Activated naive CD4-positive, alpha-beta T cell treated with anti-CD3 and anti-CD28 coated beads, Interleukin-2, amount 10 ng/mL, durations not matched to agents 7 days and 5 days (primary cell): ENCODE measurements around the gene AHI1.

Source experiments
- CTCF ChIA-PET: fragments of 350-600 bp; sonication (Branson Sonifier 250); formaldehyde crosslinking; loops from one replicate; lab custom pipeline; 2021; ENCODE audit warnings: antibody characterized with exemption; lab: Charles Lee
- DNase-seq: peaks from one replicate; pipeline ENCODE4 v3.0.0-alpha.2; 2020
- H3K27ac Mint-ChIP-seq: one replicate; pipeline ENCODE4 v1.8.0; 2021; ENCODE audit warnings: mild to moderate bottlenecking, moderate library complexity, mixed read lengths
- H3K27me3 Mint-ChIP-seq: one replicate; pipeline ENCODE4 v1.8.0; 2021; ENCODE audit warnings: mild to moderate bottlenecking, mixed read lengths
- H3K36me3 Mint-ChIP-seq: one replicate; pipeline ENCODE4 v1.8.0; 2021; ENCODE audit warnings: mixed read lengths
- H3K4me1 Mint-ChIP-seq: one replicate; pipeline ENCODE4 v1.8.0; 2021; ENCODE audit warnings: mixed read lengths
- H3K4me3 Mint-ChIP-seq: one replicate; pipeline ENCODE4 v1.8.0; 2021; ENCODE audit warnings: mild to moderate bottlenecking, moderate library complexity, mixed read lengths
- H3K9me3 Mint-ChIP-seq: one replicate; pipeline ENCODE4 v1.8.0; 2021; ENCODE audit warnings: mixed read lengths

Gene AHI1

DNA sequence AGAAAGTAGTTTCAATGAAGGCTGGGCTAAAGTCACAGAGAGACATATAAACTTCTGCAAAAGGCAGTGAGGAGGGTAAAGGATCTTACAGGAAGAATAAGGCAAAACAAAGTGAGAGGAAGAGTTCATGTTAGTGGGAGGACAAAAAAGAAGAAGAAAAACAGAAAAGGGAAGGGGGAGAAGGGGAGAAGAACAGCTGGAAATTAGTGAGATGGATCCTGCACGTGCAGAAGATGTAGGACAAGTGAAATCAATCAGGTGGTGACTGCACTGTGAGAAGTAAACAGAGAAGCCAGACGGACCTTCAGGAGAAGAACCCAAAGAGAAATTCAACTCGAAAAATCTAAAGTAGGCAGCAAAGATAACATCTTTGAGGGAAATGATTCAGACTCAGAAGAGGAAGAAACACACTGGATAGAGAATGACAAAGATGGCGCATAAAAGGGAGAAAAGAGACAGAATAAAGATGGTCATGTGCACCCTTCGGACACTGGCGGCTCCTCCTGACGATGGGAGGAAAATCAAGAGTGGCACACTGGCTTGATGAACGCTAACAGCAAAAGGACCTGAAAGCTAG, 210.5 kb downstream of the AHI1 start:
- Mint-ChIP-seq H3K9me3 (no peaks in the 10 kb centered on the region), H3K4me3 (no peak overlapping the region), H3K4me1 (peaks cover 5% of the 10 kb centered on the region), H3K27ac (no peak overlapping the region), H3K27me3 (no peaks in the 10 kb centered on the region), H3K36me3 (peaks cover 4% of the 10 kb centered on the region)
- DNase-seq = no peak
- CTCF ChIA-PET = interaction anchor here (1.0 kb wide), 1 partner anchor 403 kb away, joined by 4 read pairs; no protein-coding TSS in a partner anchor

GRCh38 chr6:135285165-135285564, 212.4 kb downstream of the AHI1 start:
- H3K36me3 Mint-ChIP-seq = peaks cover 4% of the 10 kb centered on the region
- DNase-seq = no peak
- no peak overlapping the region for H3K4me3 Mint-ChIP-seq
- H3K9me3 Mint-ChIP-seq = no peaks in the 10 kb centered on the region
- H3K27ac Mint-ChIP-seq = no peak overlapping the region
- peaks cover 5% of the 10 kb centered on the region for H3K4me1 Mint-ChIP-seq
- no peaks in the 10 kb centered on the region for H3K27me3 Mint-ChIP-seq
- CTCF ChIA-PET = no interaction called here

DNA sequence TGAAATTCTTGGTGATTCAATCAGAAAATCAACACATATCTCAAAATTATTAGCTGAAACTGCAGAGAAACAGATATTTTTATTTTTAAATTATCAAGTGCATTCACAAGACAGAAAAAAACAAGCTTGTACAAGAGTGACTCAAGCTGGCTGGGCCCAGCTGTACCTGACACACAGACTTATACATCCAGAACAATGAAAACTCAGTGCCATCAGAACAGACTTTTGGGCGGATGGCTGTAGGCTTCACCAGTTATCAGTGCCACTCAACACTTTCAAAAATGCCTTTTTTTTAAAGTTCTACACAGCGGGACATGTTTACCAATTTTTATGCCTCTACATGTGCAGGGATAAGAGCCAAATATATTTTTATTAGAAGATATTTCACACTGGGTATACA, 213.6 kb downstream of the AHI1 start:
- no peak overlapping the region for H3K4me3 Mint-ChIP-seq
- no peak for DNase-seq
- H3K27me3 Mint-ChIP-seq = peaks cover 5% of the 10 kb centered on the region
- H3K4me1 Mint-ChIP-seq = peaks cover 5% of the 10 kb centered on the region
- H3K27ac Mint-ChIP-seq = no peak overlapping the region
- no peaks in the 10 kb centered on the region for H3K9me3 Mint-ChIP-seq
- CTCF ChIA-PET = interaction anchor here (0.7 kb wide), 1 partner anchor 16 kb away, joined by 3 read pairs; no protein-coding TSS in a partner anchor
- peaks cover 4% of the 10 kb centered on the region for H3K36me3 Mint-ChIP-seq

DNA sequence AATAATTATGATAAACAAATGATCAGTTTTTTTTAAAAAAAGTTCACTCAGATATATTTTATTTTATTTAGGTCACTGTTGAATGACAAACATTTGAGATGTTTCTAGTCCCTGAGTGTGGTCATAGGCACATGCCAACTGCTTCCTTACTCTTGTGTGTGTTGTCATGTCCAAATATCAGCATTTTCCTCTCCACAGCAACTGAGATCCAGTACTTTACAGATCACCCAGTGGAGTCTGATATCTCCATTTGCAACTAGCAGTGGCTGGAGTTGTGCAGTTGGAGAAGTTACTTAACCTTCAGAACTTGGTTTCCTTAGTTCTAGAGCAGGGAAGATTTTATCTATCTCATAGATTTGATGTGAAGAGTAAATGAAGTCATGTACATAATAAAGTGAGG, 215.1 kb downstream of the AHI1 start:
- Mint-ChIP-seq H3K27ac (no peak overlapping the region), H3K36me3 (peaks cover 4% of the 10 kb centered on the region), H3K4me3 (no peak overlapping the region), H3K27me3 (peaks cover 5% of the 10 kb centered on the region), H3K9me3 (no peaks in the 10 kb centered on the region), H3K4me1 (peaks cover 5% of the 10 kb centered on the region)
- DNase-seq = no peak
- CTCF ChIA-PET = no interaction called here

DNA sequence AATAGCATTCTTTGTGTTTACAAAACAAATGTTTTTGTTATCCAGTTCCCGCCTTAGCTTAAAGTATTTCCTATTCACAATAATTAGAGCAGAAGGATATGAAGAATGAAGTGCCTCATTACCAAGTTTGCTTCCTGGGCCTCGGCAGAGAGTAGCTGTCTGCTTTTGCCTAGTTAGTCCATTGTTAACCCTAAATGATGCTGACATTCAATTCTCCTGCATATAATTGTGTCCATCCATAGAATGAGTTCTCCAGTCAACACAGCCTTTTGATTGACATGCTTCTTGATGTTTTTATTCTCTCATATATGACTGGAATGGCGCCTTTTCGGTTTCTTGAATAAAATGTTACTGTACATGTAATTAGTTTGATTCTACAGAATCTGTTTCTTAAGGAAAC, 215.6 kb downstream of the AHI1 start:
- Mint-ChIP-seq H3K36me3 (peaks cover 4% of the 10 kb centered on the region), H3K4me3 (no peak overlapping the region), H3K27ac (no peak overlapping the region), H3K9me3 (no peaks in the 10 kb centered on the region), H3K27me3 (peaks cover 5% of the 10 kb centered on the region), H3K4me1 (peaks cover 1% of the 10 kb centered on the region)
- CTCF ChIA-PET = interaction anchor here (0.6 kb wide), 1 partner anchor 283 kb away, joined by 3 read pairs; no protein-coding TSS in a partner anchor
- no peak for DNase-seq

DNA sequence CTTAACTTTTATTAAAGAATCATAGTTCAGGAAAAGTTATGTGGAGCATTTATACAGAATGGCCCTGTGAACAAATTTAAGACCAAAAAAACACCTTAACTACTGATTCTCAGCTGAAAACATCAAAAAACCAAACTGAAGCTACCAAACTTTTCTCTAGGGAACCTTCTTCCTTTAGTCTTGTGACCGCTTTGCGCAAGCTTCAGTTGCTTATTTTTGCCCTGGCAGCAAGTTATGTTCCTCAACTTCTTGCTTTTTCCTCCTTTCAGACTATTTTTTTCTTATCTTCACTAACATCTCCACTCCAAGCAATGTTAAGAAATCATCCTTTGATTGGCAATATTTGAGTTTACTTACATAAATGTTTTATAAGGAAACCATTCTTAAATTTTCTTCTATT, 216.3 kb downstream of the AHI1 start:
- no peaks in the 10 kb centered on the region for H3K9me3 Mint-ChIP-seq
- no peak for DNase-seq
- H3K27ac Mint-ChIP-seq = no peak overlapping the region
- CTCF ChIA-PET = no interaction called here
- peaks cover 5% of the 10 kb centered on the region for H3K27me3 Mint-ChIP-seq
- H3K4me1 Mint-ChIP-seq = no peaks in the 10 kb centered on the region
- H3K36me3 Mint-ChIP-seq = peaks cover 2% of the 10 kb centered on the region
- H3K4me3 Mint-ChIP-seq = no peak overlapping the region

GRCh38 chr6:135280375-135281136, 217.0 kb downstream of the AHI1 start:
- CTCF ChIA-PET = no interaction called here
- Mint-ChIP-seq H3K27ac (no peak overlapping the region), H3K4me3 (no peak overlapping the region), H3K27me3 (peaks cover 5% of the 10 kb centered on the region), H3K9me3 (no peaks in the 10 kb centered on the region), H3K36me3 (peaks cover 2% of the 10 kb centered on the region), H3K4me1 (no peaks in the 10 kb centered on the region)
- DNase-seq = no peak

- Mint-ChIP-seq H3K9me3 (no peaks in the 10 kb centered on the region), H3K27me3 (peaks cover 9% of the 10 kb centered on the region), H3K36me3 (no peaks in the 10 kb centered on the region), H3K4me1 (no peaks in the 10 kb centered on the region), H3K27ac (no peak overlapping the region), H3K4me3 (no peak overlapping the region)
- CTCF ChIA-PET = no interaction called here
- DNase-seq = no peak
These were observed 220.1 kb downstream of the AHI1 start for GRCh38 chr6:135277422-135277821.

DNA sequence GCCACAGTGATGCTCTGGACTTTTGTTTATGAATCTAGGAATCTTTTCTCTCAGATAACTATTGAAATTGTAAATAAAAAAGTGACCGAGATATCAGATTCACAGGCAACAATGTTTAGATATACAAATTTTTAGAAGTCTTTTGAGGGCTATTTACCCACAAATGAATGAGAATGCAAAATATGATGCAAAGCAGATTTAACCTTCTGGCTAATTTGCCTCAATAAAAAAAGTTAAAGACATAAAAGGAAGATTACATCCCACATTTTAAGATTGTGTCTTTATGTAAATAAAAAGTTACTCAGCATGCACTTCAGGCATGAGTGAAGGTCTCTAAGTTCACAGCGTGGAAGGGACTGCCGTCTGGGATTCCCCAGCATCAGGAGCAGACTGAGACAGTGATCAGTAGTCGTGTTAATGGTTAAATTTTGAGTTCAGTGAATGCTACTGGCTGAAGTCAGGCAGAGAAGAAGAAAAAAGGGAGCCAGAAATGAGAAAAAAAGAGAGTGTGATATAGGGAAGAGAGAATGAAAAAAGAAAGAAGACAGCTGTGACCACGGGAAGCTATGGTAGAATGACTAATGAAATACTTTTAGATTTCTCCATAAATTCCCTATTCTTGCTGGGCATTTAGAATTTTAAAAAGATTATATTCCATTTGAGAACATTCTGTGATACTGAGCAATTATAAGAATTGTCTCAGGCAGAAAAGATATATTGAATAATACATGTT, 222.8 kb downstream of the AHI1 start:
- peaks cover 8% of the 10 kb centered on the region for H3K27me3 Mint-ChIP-seq
- no peak overlapping the region for H3K27ac Mint-ChIP-seq
- CTCF ChIA-PET = no interaction called here
- H3K9me3 Mint-ChIP-seq = no peaks in the 10 kb centered on the region
- H3K4me1 Mint-ChIP-seq = no peaks in the 10 kb centered on the region
- DNase-seq = no peak
- no peak overlapping the region for H3K4me3 Mint-ChIP-seq
- H3K36me3 Mint-ChIP-seq = no peaks in the 10 kb centered on the region

DNA sequence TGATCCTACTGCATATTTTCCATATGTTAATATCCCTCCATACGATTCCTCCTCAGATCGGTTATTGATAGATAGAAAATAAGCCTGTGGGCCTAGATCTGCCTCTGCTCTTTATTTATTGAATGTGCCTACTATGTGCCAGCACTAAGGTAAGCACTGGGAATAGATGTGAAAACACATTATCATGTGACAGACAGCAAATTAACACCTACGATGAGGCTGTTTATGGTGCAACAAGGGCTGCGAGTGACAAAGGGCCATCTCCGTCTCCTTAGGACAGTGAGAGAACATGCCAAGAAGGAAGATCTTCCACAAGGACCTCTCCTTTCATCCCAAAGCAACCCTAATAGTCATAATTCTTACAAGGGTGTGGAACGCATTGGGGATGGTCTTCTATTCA, 225.9 kb downstream of the AHI1 start:
- no peak overlapping the region for H3K4me3 Mint-ChIP-seq
- no peaks in the 10 kb centered on the region for H3K4me1 Mint-ChIP-seq
- no peak overlapping the region for H3K27ac Mint-ChIP-seq
- no peaks in the 10 kb centered on the region for H3K9me3 Mint-ChIP-seq
- H3K27me3 Mint-ChIP-seq = peaks cover 4% of the 10 kb centered on the region
- CTCF ChIA-PET = no interaction called here
- DNase-seq = no peak
- H3K36me3 Mint-ChIP-seq = no peaks in the 10 kb centered on the region

- H3K4me1 Mint-ChIP-seq = no peaks in the 10 kb centered on the region
- H3K27me3 Mint-ChIP-seq = peaks cover 4% of the 10 kb centered on the region
- no peak overlapping the region for H3K4me3 Mint-ChIP-seq
- no peaks in the 10 kb centered on the region for H3K36me3 Mint-ChIP-seq
- no peak overlapping the region for H3K27ac Mint-ChIP-seq
- DNase-seq = no peak
- CTCF ChIA-PET = no interaction called here
- no peaks in the 10 kb centered on the region for H3K9me3 Mint-ChIP-seq
These were observed 226.6 kb downstream of the AHI1 start for GRCh38 chr6:135270676-135271536.

DNA sequence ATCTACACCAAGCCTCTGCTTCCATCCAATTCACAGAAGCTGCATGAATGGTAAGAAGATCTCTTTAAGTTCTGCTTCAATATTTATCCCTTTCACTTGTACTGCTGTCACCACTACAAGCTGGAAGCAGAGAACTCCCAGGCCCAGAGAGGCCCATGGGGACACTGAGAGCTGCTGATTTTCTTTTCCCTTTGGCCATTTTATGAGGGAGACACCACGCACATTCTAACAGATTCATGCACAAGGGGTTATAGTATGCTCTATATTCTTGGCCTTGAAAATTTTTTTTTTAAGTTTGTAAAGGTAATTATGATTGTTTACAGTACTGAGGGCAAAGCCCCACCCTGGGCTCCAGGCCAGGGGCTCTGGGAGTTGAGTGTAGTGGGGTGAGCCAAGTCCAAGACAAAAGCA, 228.1 kb downstream of the AHI1 start:
- CTCF ChIA-PET = no interaction called here
- DNase-seq = no peak
- no peak overlapping the region for H3K4me3 Mint-ChIP-seq

GRCh38 chr6:135268740-135269139, 228.8 kb downstream of the AHI1 start:
- Mint-ChIP-seq H3K27me3 (no peaks in the 10 kb centered on the region), H3K9me3 (no peaks in the 10 kb centered on the region), H3K4me3 (no peak overlapping the region), H3K27ac (no peak overlapping the region), H3K4me1 (no peaks in the 10 kb centered on the region), H3K36me3 (no peaks in the 10 kb centered on the region)
- CTCF ChIA-PET = no interaction called here
- DNase-seq = no peak

More for the DNA sequence above, 228.1 kb downstream of the AHI1 start:
- Mint-ChIP-seq H3K4me1 (no peaks in the 10 kb centered on the region), H3K27ac (no peak overlapping the region), H3K27me3 (no peaks in the 10 kb centered on the region), H3K9me3 (no peaks in the 10 kb centered on the region), H3K36me3 (no peaks in the 10 kb centered on the region)

GRCh38 chr6:135268263-135268662, 229.3 kb downstream of the AHI1 start:
- Mint-ChIP-seq H3K4me1 (no peaks in the 10 kb centered on the region), H3K4me3 (no peak overlapping the region), H3K9me3 (no peaks in the 10 kb centered on the region), H3K27ac (no peak overlapping the region), H3K27me3 (no peaks in the 10 kb centered on the region), H3K36me3 (no peaks in the 10 kb centered on the region)
- DNase-seq = no peak
- CTCF ChIA-PET = no interaction called here
